GM18951 (cell line): Measurements from ENCODE around the gene PLEKHM2.

ENCODE experiments used
- POLR2A ChIP-seq: IDR thresholded peaks from 4 replicates; pipeline ENCODE4 v1.6.1; 2011; ENCODE audit warnings: mild to moderate bottlenecking; ENCODE audit not compliant: insufficient read length, insufficient read depth; ENCODE audit errors: extremely low read depth
- in situ Hi-C: fragments of 300-500 bp; cut with MboI; formaldehyde crosslinking; loops from one replicate; pipeline ENCODE4 v1.12.0; 2022; ENCODE audit warnings: low sequenced_read_pairs, mixed read lengths, inconsistent platforms; ENCODE audit not compliant: unreplicated experiment

Gene PLEKHM2

GRCh38 chr1:15667362-15667761, 16.8 kb upstream of the PLEKHM2 start:
- TF ChIP-seq POLR2A, result no peak
- in situ Hi-C loops, result no loop called here

GRCh38 chr1:15668089-15668754, 15.9 kb upstream of the PLEKHM2 start:
- in situ Hi-C loops, result no loop called here
- TF ChIP-seq POLR2A, result no peak

DNA sequence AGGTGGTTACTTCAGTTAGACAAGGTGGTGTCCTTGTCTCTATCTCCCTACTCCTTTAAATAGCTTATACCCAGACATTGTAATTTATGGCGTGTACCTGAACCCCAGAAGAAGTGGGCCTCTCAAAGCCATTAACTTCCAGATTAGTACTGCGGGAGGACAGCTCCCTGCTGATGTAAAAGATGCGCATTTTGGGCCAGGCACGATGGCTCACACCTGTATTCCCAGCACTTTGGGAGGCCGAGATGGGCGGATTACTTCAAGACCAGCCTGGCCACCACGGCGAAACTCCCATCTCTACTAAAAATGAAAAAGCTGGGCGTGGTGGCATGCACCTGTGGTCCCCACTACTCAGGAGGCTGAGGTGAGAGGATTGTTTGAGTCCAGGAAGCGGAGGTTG, 15.0 kb upstream of the PLEKHM2 start:
- in situ Hi-C loops, result no loop called here
- no peak for TF ChIP-seq POLR2A

GRCh38 chr1:15669864-15670263, 14.3 kb upstream of the PLEKHM2 start:
- in situ Hi-C loops, result no loop called here
- no peak for TF ChIP-seq POLR2A

DNA sequence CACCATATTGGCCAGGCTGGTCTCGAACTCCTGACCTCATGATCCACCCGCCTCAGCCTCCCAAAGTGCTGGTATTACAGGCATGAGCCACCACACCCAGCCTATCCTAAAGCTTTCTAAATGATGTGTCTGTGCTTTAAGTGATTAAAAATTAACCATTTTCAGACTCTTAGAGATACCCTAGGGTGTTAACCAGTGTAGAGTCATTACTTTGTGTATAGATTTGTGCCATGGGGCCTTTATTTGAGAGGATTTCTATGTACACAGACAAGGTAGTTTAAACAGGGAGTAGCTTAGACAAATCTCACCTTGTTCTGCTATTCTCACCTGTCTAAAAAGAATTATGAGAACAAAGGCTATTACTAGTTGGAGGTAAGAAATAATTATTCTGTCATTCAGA, 12.7 kb upstream of the PLEKHM2 start:
- TF ChIP-seq POLR2A, result no peak
- in situ Hi-C loops, result no loop called here

DNA sequence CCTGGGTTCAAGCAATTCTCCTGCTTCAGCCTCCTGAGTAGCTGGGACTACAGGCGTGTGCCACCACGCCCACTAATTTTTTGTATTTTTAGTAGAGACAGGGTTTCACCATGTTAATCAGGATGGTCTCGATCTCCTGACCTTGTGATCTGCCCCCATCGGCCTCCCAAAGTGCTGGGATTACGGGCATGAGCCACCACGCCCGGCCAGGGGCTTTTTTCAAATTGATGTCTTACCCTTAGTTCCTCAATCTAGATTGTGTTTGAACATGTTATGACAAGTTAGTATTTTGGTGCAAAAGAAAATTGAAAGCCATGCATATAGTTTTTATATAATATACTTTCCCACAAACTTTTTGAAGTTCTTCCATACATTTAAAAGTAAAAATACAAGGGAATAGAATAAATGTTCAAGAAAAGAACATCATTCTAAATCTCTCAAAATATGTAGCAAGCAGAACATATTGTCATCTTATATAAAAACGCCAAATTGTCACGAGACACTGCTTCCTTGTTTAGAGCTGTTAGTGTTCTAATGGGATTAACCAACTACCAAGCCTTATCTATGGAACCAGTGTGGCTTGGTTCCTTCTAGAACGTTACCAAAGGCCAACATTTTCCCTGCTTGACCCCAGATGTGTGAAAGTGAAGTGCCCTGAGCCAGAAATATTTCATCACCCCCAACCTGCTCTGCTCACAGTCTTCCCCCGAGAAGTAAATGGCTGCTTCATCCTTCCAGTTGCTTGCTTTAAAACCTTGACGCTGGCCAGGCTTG, 9.5 kb upstream of the PLEKHM2 start:
- no peak for TF ChIP-seq POLR2A
- in situ Hi-C loops, result no loop called here

DNA sequence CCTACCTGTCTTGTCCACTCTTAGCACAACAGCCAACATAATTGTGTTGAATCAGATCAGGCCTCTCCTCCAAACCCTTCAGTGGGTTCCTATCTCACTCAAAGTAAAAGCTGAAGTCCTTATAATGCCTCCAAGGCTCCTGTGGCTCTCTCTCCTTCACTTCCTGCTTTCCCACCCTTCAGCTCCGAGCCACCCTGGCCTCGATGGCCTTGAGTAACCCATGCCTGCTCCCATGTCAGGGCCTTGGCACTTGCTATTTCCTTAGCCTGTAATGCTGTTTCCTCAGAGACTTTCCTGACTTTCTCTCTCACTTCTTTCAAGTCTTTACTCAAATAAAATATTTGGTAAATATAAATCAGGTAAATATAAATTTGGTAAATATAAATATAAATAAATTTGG, 8.1 kb upstream of the PLEKHM2 start:
- in situ Hi-C loops, result no loop called here
- no peak for TF ChIP-seq POLR2A

GRCh38 chr1:15676688-15677661, 7.1 kb upstream of the PLEKHM2 start:
- TF ChIP-seq POLR2A, result no peak
- in situ Hi-C loops, result no loop called here

- no peak for TF ChIP-seq POLR2A
- in situ Hi-C loops, result no loop called here
These were observed 5.5 kb upstream of the PLEKHM2 start for GRCh38 chr1:15678578-15678977.

DNA sequence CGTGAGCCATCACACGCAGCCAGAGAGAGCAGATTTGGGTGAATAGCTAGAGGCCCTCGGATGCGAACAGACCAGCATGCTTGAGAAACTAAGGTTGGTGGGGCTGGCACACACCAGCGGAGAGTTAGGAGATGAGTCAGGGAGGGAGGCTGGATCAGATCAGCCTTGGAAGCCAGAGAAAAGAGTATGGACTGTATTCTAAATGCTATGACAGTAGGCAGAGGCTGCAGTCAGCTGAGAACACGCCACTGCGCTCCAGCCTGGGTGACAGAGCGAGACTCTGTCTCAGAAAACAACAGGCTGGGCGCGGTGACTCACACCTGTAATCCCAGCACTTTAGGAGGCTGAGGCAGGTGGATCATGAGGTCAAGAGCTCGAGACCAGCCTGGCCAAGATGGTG, 4.0 kb upstream of the PLEKHM2 start:
- no peak for TF ChIP-seq POLR2A
- in situ Hi-C loops, result no loop called here

- in situ Hi-C loops, result no loop called here
- TF ChIP-seq POLR2A, result no peak
These were observed 3.4 kb upstream of the PLEKHM2 start for GRCh38 chr1:15680561-15681348.
